Erythroblast (primary cell): ENCODE results near the gene ICAM4.

Source experiments
- GATA1 ChIP-seq: IDR thresholded peaks from 2 replicates; pipeline ENCODE4 v1.6.1; 2011; ENCODE audit warnings: low read depth, mild to moderate bottlenecking, control low read depth, low read length, moderate library complexity
- POLR2A ChIP-seq: IDR thresholded peaks from 2 replicates; pipeline ENCODE4 v1.6.1; 2011; ENCODE audit warnings: mild to moderate bottlenecking, low read length

DNA sequence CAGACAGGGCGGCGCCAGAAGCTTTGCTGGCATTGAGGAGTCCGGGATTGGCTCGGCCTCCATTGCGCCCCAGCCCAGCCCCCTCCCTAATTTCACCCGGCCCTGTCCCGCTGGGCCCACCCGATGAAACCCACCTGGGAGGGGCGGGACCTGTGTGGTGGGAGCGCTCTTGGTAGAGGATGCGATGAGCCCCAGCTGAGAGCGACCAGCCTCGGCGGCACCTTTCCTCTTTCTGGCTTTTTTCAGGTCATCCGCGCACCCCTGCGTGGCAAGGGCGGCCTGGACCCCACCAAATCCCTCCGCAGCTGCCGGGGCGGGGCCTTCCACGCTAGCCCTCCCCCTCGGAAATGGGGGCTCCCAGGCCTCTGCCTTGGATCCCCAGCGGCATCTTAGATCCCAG lies 22.7 kb downstream of the ICAM4 start, which contains the start of gene ZGLP1:
- no peak for TF ChIP-seq POLR2A
- no peak for TF ChIP-seq GATA1
